Tibial artery (tissue), 4 donors: ENCODE results near the gene THRB.

Source experiments
- DNase-seq, 2 donors: peaks; one replicate each; pipeline ENCODE4 v3.0.0-alpha.2; 2019
- H3K27ac ChIP-seq, 2 donors: fragments of 200-600 bp; sonication (generic) in 1 of 2; 1 replicate in 1 of 2; 2 replicates in 1 of 2; pipeline ENCODE4 v1.5.1; 2018 to 2019; ENCODE audit warnings: mild to moderate bottlenecking in 1 of 2
- H3K27me3 ChIP-seq, 2 donors: fragments of 200-600 bp; sonication (generic) in 1 of 2; one replicate each; pipeline versions ENCODE4 v1.5.1 to v1.6.0; 2016 to 2019
- H3K36me3 ChIP-seq, 3 donors: fragments of 200-600 bp; sonication (generic) in 2 of 3; one replicate each; pipeline ENCODE4 v1.5.1; 2016 to 2019; ENCODE audit warnings: mild to moderate bottlenecking in 2 of 3
- H3K4me1 ChIP-seq, 4 donors: fragments of 200-600 bp; sonication (generic) in 2 of 4; 1 replicate in 3 of 4; 2 replicates in 1 of 4; pipeline ENCODE4 v1.5.1; 2016 to 2019
- H3K4me3 ChIP-seq, 2 donors: fragments of 200-600 bp; sonication (generic) in 1 of 2; 1 replicate in 1 of 2; 2 replicates in 1 of 2; pipeline ENCODE4 v1.5.1; 2018 to 2019; ENCODE audit warnings: mild to moderate bottlenecking in 2 of 2
- H3K9me3 ChIP-seq, 3 donors: fragments of 200-600 bp; sonication (generic) in 1 of 3; one replicate each; pipeline ENCODE4 v1.5.1; 2016 to 2019
- intact Hi-C: fragments of 100-400 bp; cut with DNase I; formaldehyde crosslinking; loops from one replicate; pipeline ENCODE4 v1.15.0; 2023; ENCODE audit warnings: low total_unique reads
- TF ChIP-seq, protein P1 (sequence below), 2 experiments: fragments of 200-600 bp in 1 of 2; fragments of 450-650 bp in 1 of 2; IDR thresholded peaks; one replicate each; pipeline ENCODE4 v1.5.1; 2017 to 2019; ENCODE audit warnings: antibody characterized with exemption in 2 of 2, mild to moderate bottlenecking in 1 of 2, moderate library complexity in 1 of 2

The THRB gene

DNA sequence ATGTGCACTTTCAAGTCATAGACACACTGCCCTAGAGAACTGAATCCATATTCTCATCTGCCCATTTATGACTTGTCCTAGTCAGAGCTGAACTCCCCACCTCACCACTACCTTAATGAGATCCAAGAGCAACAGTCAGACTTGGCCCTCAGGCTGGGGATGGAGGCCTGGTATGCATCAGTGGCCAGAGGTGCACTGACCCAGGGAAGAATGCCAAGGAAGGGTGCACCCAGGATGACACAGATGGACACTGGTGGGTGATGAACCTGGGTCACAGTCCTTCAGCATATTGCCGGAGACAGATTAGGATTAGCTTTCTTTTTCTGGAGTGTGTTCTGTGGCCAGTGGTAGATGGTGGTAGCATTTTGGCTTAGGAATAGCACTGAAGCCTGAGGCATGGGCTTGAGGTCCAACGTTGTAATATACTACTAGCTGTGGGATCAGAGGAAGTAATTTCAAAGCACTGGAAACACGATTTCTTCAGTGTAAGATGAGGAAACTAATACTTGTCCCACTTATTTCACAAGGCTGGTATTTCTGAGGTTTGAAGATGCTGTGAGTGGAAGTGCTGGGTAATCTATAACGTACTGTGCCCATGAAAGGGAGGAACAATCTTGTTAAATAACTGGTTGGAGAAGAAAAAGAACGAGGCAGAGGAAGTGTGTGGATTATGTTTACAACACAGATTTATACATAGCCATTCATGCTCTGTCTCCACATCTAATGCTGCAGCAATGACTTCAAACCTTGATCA lies 265.0 kb downstream of the THRB start:
- TF ChIP-seq, protein P1, sequence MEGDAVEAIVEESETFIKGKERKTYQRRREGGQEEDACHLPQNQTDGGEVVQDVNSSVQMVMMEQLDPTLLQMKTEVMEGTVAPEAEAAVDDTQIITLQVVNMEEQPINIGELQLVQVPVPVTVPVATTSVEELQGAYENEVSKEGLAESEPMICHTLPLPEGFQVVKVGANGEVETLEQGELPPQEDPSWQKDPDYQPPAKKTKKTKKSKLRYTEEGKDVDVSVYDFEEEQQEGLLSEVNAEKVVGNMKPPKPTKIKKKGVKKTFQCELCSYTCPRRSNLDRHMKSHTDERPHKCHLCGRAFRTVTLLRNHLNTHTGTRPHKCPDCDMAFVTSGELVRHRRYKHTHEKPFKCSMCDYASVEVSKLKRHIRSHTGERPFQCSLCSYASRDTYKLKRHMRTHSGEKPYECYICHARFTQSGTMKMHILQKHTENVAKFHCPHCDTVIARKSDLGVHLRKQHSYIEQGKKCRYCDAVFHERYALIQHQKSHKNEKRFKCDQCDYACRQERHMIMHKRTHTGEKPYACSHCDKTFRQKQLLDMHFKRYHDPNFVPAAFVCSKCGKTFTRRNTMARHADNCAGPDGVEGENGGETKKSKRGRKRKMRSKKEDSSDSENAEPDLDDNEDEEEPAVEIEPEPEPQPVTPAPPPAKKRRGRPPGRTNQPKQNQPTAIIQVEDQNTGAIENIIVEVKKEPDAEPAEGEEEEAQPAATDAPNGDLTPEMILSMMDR (IDR thresholded peaks at IDR 0.05): no peak
- Histone ChIP-seq H3K4me3 (no peak overlapping the region), H3K27ac (no peak overlapping the region), H3K36me3 (peaks cover 3 to 12% (median 7%) of the 10 kb centered on the region in 3 donors), H3K9me3 (no peaks in the 10 kb centered on the region), H3K27me3 (no peaks in the 10 kb centered on the region), H3K4me1 (peaks cover 0 to 39% (median 13%) of the 10 kb centered on the region in 4 donors)
- intact Hi-C loops: loop anchor here (10.0 kb wide), 2 partner anchors 75 to 335 kb away; no protein-coding TSS in a partner anchor
- no peak for DNase-seq

DNA sequence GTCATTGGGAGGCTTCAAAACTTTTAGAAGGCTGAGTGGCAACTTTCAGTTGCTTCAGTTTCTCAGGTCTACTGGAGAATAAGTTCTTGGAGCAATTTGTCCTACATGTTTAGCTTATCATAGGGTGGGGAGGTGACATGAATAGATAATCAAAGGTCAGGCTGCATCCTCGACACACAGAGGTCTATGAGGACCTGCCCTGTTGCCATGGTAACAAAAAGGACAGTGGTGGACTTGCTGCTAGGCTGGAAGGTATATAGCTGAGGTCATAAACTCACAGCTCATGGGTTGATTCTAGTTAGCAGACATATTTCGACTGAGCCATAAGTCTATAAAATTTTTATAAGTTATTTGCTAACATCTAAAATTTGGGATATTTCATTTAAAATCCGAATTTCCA lies 267.0 kb downstream of the THRB start:
- Histone ChIP-seq H3K36me3 (peaks cover 0 to 12% (median 7%) of the 10 kb centered on the region in 3 donors), H3K4me3 (no peak overlapping the region), H3K4me1 (peaks cover 0 to 47% (median 18%) of the 10 kb centered on the region in 4 donors), H3K27me3 (no peaks in the 10 kb centered on the region), H3K9me3 (no peaks in the 10 kb centered on the region), H3K27ac (no peak overlapping the region)
- intact Hi-C loops: loop anchor here (10.0 kb wide), 1 partner anchor 73 kb away; no protein-coding TSS in a partner anchor
- TF ChIP-seq, protein P1 (IDR thresholded peaks at IDR 0.05): no peak
- DNase-seq: no peak

DNA sequence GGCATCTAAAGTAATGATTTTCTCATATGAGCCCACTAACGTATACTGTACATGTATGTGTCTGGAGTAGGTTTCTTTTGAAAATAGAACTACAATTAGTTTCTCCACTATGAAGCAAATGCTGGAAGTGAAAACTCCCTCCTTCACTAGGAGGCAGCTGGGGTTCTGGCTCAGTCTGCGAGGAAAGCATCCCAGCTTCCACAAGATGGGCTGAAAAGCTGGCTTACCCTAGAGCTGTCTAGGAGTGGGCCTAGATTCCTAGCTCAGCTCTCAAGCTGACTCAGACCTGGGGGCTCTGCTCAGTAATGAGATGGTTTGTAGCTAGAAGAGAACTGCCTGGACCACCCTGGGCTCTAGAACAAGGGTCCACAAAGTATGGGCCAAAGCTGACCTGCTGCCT lies 268.3 kb downstream of the THRB start:
- H3K27ac ChIP-seq: peak overlapping the region in 1 of 2 donors; percentile 34
- no peaks in the 10 kb centered on the region for H3K9me3 ChIP-seq
- DNase-seq: no peak
- H3K36me3 ChIP-seq: peaks cover 0 to 12% (median 7%) of the 10 kb centered on the region in 3 donors
- H3K4me3 ChIP-seq: no peak overlapping the region
- H3K4me1 ChIP-seq: peaks cover 0 to 54% (median 21%) of the 10 kb centered on the region in 4 donors
- intact Hi-C loops: loop anchor here (10.0 kb wide), 1 partner anchor 72 kb away; no protein-coding TSS in a partner anchor
- no peaks in the 10 kb centered on the region for H3K27me3 ChIP-seq
- TF ChIP-seq, protein P1 (IDR thresholded peaks at IDR 0.05): no peak

DNA sequence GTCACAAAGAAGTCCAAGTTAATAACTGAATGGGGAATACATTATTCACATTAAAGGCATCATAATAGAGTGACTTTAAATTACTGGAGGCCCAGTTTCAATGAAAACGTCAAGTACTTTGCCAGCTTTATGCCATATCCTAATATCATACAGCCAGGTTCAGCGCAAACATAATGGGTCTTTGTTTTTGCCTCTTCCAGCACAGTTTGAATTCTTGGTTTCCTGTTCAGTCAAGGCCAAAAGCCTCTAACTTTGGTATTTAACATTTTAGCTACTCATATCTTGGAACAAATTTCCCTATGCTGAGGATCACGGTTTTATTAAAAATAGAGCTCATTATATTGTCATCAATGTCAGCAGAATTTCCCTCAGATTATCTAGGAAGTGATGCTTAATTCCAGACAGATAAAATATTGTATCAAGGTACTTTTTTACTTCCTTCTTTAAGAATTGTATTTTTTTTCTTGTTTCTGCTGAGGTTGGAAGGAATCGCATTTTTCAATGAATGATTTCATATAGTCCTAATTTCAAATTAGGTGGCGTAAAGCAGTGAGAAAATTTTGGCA lies 269.2 kb downstream of the THRB start:
- Histone ChIP-seq H3K27me3 (no peaks in the 10 kb centered on the region), H3K4me1 (peaks cover 0 to 63% (median 30%) of the 10 kb centered on the region in 4 donors), H3K9me3 (no peaks in the 10 kb centered on the region), H3K4me3 (no peak overlapping the region), H3K36me3 (peaks cover 0 to 12% (median 7%) of the 10 kb centered on the region in 3 donors), H3K27ac (peak overlapping the region; percentile 34 to 35)
- intact Hi-C loops: loop anchor here (10.0 kb wide), 1 partner anchor 71 kb away; no protein-coding TSS in a partner anchor
- TF ChIP-seq, protein P1 (IDR thresholded peaks at IDR 0.05): no peak
- no peak for DNase-seq

DNA sequence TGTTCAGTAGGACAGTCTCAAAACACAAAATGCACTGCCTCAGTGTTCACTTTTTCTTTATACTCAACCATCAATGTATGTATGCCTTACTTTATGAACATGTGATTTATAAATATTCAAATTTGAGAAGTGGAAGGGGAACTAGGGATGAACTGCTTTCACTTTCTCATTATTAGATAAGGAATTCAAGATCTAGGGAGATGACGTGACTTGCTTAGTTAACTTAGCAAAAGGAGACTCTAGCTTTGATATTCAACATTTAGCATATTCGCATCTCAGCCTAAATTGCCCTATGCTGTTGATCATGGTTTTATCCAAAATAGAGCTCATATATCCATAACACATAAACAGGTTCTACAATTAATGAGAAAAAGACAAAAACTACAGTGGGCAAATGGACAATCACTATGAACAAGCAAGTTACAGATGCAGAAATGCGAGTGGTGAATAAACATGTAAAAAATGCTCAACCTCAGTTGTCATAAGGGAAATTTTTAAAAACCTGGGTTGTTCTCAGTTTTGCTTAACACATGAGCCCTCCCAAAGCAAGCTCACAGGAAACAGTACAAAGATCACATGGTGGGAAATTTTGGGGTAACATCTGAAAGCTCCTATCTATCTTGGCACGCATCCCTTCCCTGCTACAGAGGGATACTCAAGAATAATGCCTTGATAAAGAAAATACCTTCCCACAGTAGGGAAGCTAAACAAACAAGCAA lies 269.8 kb downstream of the THRB start:
- no peaks in the 10 kb centered on the region for H3K9me3 ChIP-seq
- no peak for DNase-seq
- intact Hi-C loops: loop anchor here (10.0 kb wide), 1 partner anchor 70 kb away; no protein-coding TSS in a partner anchor
- TF ChIP-seq, protein P1 (IDR thresholded peaks at IDR 0.05): no peak
- peaks cover 0 to 69% (median 34%) of the 10 kb centered on the region in 4 donors for H3K4me1 ChIP-seq
- H3K36me3 ChIP-seq: peaks cover 0 to 12% (median 7%) of the 10 kb centered on the region in 3 donors
- peak overlapping the region; percentile 34 to 35 for H3K27ac ChIP-seq
- H3K27me3 ChIP-seq: no peaks in the 10 kb centered on the region
- no peak overlapping the region for H3K4me3 ChIP-seq
